ENCODE measurements around the gene GLI3. TPM values are rescaled to one million over a fixed set of nuclear protein-coding genes. Genes with fewer than 3 reads are reported as not detected.

GLI3 gene
- total and polyA plus RNA-seq, 2 of the 8 experiments (the other 6 are each of a cell fraction or from before 2014, with no cell fraction given) = 8.0 to 31.1 TPM

- TF ChIP-seq, protein P1, sequence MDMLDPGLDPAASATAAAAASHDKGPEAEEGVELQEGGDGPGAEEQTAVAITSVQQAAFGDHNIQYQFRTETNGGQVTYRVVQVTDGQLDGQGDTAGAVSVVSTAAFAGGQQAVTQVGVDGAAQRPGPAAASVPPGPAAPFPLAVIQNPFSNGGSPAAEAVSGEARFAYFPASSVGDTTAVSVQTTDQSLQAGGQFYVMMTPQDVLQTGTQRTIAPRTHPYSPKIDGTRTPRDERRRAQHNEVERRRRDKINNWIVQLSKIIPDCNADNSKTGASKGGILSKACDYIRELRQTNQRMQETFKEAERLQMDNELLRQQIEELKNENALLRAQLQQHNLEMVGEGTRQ (IDR thresholded peaks at IDR 0.05; ENCODE audit: low read length) = no peak
- no peak for TF ChIP-seq TCF12 (IDR thresholded peaks at IDR 0.05; ENCODE audit: low read depth, low read length)
- TF ChIP-seq NANOG (IDR thresholded peaks at IDR 0.05; ENCODE audit: insufficient read depth, low read depth, low read length, poor library complexity, severe bottlenecking) = no peak
- TF ChIP-seq CHD1 (IDR thresholded peaks at IDR 0.05; ENCODE audit: low read depth, low read length) = no peak
- TF ChIP-seq PHF8 (conservative IDR thresholded peaks at IDR 0.05; ENCODE audit: low read depth, low read length) = no peak
- no peak for TF ChIP-seq FOSL1 (IDR thresholded peaks at IDR 0.05; ENCODE audit: insufficient read depth, low read depth, low read length)
- TF ChIP-seq BCL11A (IDR thresholded peaks at IDR 0.05; ENCODE audit: low read depth in 2 of 2, low read length in 2 of 2) = no peak
Observed at GRCh38 chr7:42021631-42022030, 215.4 kb downstream of the GLI3 start (continued).
